ENCODE results near the gene CORO1C.

Gene CORO1C

DNA sequence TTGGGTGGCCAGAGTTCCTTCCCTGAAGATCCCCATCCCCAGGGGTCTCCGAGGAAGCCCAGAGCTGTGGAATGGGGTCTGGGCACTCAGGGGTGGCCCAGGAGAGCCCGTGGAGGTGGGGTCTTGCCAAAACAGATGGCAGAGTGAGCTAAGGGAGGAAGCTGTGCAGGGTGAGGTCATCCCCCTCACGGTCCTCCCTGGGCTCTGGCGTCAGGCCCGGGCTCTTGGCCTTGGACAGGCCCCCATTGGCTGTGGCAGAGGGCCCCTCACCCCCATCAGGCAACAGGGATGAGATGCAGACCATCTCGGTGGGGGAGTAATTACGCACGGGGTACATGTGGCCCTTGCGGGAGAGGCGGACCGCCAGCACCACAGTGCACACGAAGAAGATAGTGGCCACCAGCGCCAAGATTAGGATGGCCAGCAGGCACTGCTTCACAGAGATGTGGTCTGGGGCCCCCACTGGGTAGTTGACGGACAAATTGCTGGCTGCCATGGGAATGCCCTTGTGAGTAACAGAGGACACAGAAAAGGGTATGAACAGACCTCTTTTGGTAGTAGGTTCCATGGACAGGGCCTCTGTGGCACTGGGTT lies 108.3 kb downstream of the CORO1C start:
- no peaks in the 10 kb centered on the region for H3K79me2 ChIP-seq
- no peak overlapping the region for H3K4me2 ChIP-seq (ENCODE audit: low read length)
- TF ChIP-seq, protein P1, sequence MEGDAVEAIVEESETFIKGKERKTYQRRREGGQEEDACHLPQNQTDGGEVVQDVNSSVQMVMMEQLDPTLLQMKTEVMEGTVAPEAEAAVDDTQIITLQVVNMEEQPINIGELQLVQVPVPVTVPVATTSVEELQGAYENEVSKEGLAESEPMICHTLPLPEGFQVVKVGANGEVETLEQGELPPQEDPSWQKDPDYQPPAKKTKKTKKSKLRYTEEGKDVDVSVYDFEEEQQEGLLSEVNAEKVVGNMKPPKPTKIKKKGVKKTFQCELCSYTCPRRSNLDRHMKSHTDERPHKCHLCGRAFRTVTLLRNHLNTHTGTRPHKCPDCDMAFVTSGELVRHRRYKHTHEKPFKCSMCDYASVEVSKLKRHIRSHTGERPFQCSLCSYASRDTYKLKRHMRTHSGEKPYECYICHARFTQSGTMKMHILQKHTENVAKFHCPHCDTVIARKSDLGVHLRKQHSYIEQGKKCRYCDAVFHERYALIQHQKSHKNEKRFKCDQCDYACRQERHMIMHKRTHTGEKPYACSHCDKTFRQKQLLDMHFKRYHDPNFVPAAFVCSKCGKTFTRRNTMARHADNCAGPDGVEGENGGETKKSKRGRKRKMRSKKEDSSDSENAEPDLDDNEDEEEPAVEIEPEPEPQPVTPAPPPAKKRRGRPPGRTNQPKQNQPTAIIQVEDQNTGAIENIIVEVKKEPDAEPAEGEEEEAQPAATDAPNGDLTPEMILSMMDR (IDR thresholded peaks at IDR 0.05), result no peak
- peaks cover 4% of the 10 kb centered on the region for H3K4me1 ChIP-seq
- H3K4me3 ChIP-seq (ENCODE audit: low read depth, low read length), result no peak overlapping the region
- no peak overlapping the region for H3K9ac ChIP-seq
- no peaks in the 10 kb centered on the region for H3K9me3 ChIP-seq (ENCODE audit: control insufficient read depth, low read length)
- peak overlapping the region; percentile 21 for H2AFZ ChIP-seq
- no peaks in the 10 kb centered on the region for H3K27me3 ChIP-seq (ENCODE audit: control insufficient read depth, insufficient read depth, low read length)
- H3K27ac ChIP-seq, result no peak overlapping the region
- H3K36me3 ChIP-seq (ENCODE audit: control insufficient read depth, insufficient read depth, low read length), result no peaks in the 10 kb centered on the region

DNA sequence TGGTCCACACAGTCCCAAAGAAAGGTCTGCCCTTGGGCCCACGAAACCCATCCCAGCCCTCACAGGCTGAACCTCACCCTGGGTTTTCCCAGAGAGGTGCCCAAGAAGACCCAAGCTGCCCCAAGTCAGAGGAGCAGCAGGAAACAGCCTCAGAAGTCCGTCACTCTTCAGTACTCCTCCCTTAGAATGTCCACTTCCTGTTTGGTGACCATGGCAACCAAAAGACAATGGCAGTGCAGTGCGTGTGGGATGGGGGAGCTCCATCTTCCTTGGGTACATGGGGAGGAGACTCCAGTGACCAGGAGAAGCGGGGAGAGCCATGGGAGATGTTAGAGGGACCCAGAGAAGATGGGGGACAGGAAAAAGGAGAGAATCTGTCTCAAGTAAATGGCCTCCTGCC lies 108.9 kb downstream of the CORO1C start:
- no peak overlapping the region for H3K9ac ChIP-seq
- H3K4me1 ChIP-seq, result peaks cover 5% of the 10 kb centered on the region
- H3K79me2 ChIP-seq, result no peaks in the 10 kb centered on the region
- peak overlapping the region; percentile 26 for H2AFZ ChIP-seq
- TF ChIP-seq, protein P1 (IDR thresholded peaks at IDR 0.05), result no peak
- no peaks in the 10 kb centered on the region for H3K36me3 ChIP-seq (ENCODE audit: control insufficient read depth, insufficient read depth, low read length)
- no peak overlapping the region for H3K4me3 ChIP-seq (ENCODE audit: low read depth, low read length)
- no peak overlapping the region for H3K4me2 ChIP-seq (ENCODE audit: low read length)
- H3K27me3 ChIP-seq (ENCODE audit: control insufficient read depth, insufficient read depth, low read length), result no peaks in the 10 kb centered on the region
- no peaks in the 10 kb centered on the region for H3K9me3 ChIP-seq (ENCODE audit: control insufficient read depth, low read length)
- H3K27ac ChIP-seq, result no peak overlapping the region

DNA sequence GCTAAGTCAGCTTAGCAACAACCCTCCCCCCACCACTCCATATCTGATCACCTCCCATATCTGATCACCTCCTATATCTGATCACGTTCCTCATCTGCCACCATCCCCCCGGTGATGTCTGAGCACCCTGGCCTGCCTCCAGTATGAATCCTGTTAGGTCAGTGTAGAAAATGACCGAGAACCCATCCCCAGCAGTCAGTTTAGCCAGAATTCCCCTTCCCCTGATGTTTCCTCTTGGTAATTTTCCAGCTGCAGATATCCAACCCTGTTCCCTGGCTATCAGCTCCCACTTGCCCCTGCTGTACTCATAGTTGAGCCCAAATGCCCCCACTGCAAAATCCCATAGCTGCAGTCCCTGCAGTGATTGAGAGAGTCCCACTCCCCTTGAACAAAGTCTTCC lies 110.2 kb downstream of the CORO1C start:
- no peaks in the 10 kb centered on the region for H3K79me2 ChIP-seq
- H3K4me3 ChIP-seq (ENCODE audit: low read depth, low read length), result no peak overlapping the region
- H3K4me2 ChIP-seq (ENCODE audit: low read length), result no peak overlapping the region
- H3K36me3 ChIP-seq (ENCODE audit: control insufficient read depth, insufficient read depth, low read length), result no peaks in the 10 kb centered on the region
- TF ChIP-seq, protein P1 (IDR thresholded peaks at IDR 0.05), result no peak
- no peak overlapping the region for H2AFZ ChIP-seq
- H3K9me3 ChIP-seq (ENCODE audit: control insufficient read depth, low read length), result no peaks in the 10 kb centered on the region
- no peak overlapping the region for H3K9ac ChIP-seq
- H3K27me3 ChIP-seq (ENCODE audit: control insufficient read depth, insufficient read depth, low read length), result no peaks in the 10 kb centered on the region
- peaks cover 5% of the 10 kb centered on the region for H3K4me1 ChIP-seq
- no peak overlapping the region for H3K27ac ChIP-seq

DNA sequence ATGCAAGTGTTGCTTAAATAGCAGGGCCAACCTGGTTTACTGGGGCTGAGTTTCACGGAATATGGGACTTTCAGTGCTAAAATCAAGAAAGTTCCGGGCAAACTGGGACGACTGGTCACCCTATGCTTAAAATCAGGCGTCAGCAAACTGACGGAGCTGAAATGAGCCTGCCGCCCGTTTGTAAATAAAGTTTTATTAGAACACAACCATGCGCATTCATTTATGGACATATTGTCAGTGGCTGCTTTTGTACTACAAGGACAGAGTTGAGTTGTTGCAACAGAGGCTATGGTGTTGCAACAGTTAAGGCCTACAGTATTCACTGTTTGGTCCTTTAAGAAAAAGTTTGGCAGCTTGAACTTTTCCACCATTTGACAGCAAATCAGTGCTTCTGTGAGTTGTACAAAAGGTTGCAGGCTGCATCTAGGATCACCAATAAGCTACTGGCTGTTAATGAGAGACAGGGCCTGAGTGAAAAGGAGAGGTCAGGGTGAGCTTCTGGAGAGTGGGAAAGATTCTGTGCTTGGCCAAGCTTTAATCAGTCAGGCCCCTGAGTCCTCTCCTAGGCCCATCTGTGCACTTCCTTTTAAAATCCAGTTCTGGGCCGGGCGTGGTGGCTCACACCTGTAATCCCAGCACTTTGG lies 111.0 kb downstream of the CORO1C start:
- TF ChIP-seq, protein P1 (IDR thresholded peaks at IDR 0.05), result no peak
- no peaks in the 10 kb centered on the region for H3K36me3 ChIP-seq (ENCODE audit: control insufficient read depth, insufficient read depth, low read length)
- no peaks in the 10 kb centered on the region for H3K27me3 ChIP-seq (ENCODE audit: control insufficient read depth, insufficient read depth, low read length)
- no peak overlapping the region for H3K9ac ChIP-seq
- H3K4me1 ChIP-seq, result peaks cover 5% of the 10 kb centered on the region
- no peak overlapping the region for H3K4me2 ChIP-seq (ENCODE audit: low read length)
- no peaks in the 10 kb centered on the region for H3K9me3 ChIP-seq (ENCODE audit: control insufficient read depth, low read length)
- H3K4me3 ChIP-seq (ENCODE audit: low read depth, low read length), result no peak overlapping the region
- no peak overlapping the region for H2AFZ ChIP-seq
- H3K27ac ChIP-seq, result no peak overlapping the region
- no peaks in the 10 kb centered on the region for H3K79me2 ChIP-seq

All from parathyroid adenoma (tissue), 2 donors.